HepG2 (cell line): ENCODE measurements around the gene IMPACT. TPM values are rescaled to one million over a fixed set of nuclear protein-coding genes. Genes with fewer than 3 reads are reported as not detected.

Source experiments
- ATAC-seq: fragments of 200-7000 bp; cut with Tn5 transposase; 3 replicates; pipeline ENCODE4 v1.9.1; 2020; ENCODE audit warnings: mild to moderate bottlenecking, moderate library complexity
- Bru-seq: library from RNA; stranded (reverse); fragments of 400-500 nt; gene quantifications from one replicate; lab custom pipeline; 2021; lab: Mats Ljungman, UMichigan
- BruChase-seq, 2 experiments: library from RNA; stranded (reverse); fragments of 400-500 nt; gene quantifications; one replicate each; lab custom pipeline; 2021; lab: Mats Ljungman, UMichigan
- BruUV-seq: library from RNA; stranded (reverse); fragments of 400-500 nt; replicated peaks from 2 replicates; lab custom pipeline; 2021; lab: Mats Ljungman, UMichigan
- CTCF ChIA-PET: fragments of 300-600 bp; formaldehyde crosslinking; extraction: SDS; loops from one replicate; lab custom pipeline; 2021; ENCODE audit warnings: low total read pairs, inconsistent platforms, low intra/inter-chr PET ratio; lab: Yijun Ruan, JAX
- POLR2A ChIA-PET: fragments of 350-600 bp; sonication (Branson Sonifier 250); formaldehyde crosslinking; loops from one replicate; lab custom pipeline; 2020; ENCODE audit warnings: antibody characterized with exemption, inconsistent platforms; lab: Yijun Ruan, JAX
- DNase-seq: peaks from one replicate; pipeline ENCODE4 v3.0.0-alpha.2; 2015; ENCODE audit warnings: low spot score
- FAIRE-seq: peaks from 3 replicates; lab custom pipeline; 2011; peaks lifted over from hg19 to GRCh38; lab: Jason Lieb, UNC
- H2AFZ ChIP-seq: one replicate; pipeline ENCODE4 v1.6.1; 2011; ENCODE audit warnings: low read length, inconsistent platforms
- H3K27ac ChIP-seq: fragments of 300-600 bp; 3 replicates; pipeline ENCODE4 v1.8.0; 2011; ENCODE audit warnings: mixed run types, mild to moderate bottlenecking, mixed read lengths, low read length, inconsistent platforms; ENCODE audit not compliant: insufficient read depth; ENCODE audit errors: extremely low read length
- H3K27me3 ChIP-seq, 2 experiments: fragments of 200-600 bp in 1 of 2; 2 replicates in 1 of 2; 3 replicates in 1 of 2; pipeline versions ENCODE4 v1.6.0 to v1.8.0; 2011; ENCODE audit warnings: low read length in 2 of 2, mild to moderate bottlenecking in 2 of 2, moderate library complexity in 2 of 2, inconsistent platforms in 1 of 2; ENCODE audit not compliant: insufficient read depth in 2 of 2, control insufficient read depth in 1 of 2
- H3K36me3 ChIP-seq, 2 experiments: fragments of 200-600 bp in 1 of 2; replicated peaks in 1 of 2; 2 replicates in 1 of 2; 3 replicates in 1 of 2; pipeline versions ENCODE4 v1.5.1 to v1.8.0; 2011; ENCODE audit warnings: low read length in 2 of 2, inconsistent platforms in 1 of 2; ENCODE audit not compliant: insufficient read depth in 2 of 2, control insufficient read depth in 1 of 2
- H3K4me1 ChIP-seq: 2 replicates; pipeline ENCODE4 v1.5.1; 2012; ENCODE audit warnings: low read length, inconsistent platforms; ENCODE audit not compliant: insufficient read depth
- H3K4me2 ChIP-seq: 2 replicates; pipeline ENCODE4 v1.6.0; 2011; ENCODE audit warnings: low read depth, low read length, inconsistent platforms
- H3K4me3 ChIP-seq, 3 experiments: fragments of 200-600 bp in 1 of 3; sonication (generic), shearing (Covaris generic) in 1 of 3; replicated peaks in 1 of 3; 2 replicates each; pipeline ENCODE4 v1.5.1; 2011 to 2016; ENCODE audit warnings: low read length in 3 of 3, inconsistent platforms in 2 of 3, low read depth in 2 of 3, mild to moderate bottlenecking in 2 of 3, control low read depth in 1 of 3, mixed read lengths in 1 of 3; ENCODE audit not compliant: insufficient read depth in 1 of 3
- H3K79me2 ChIP-seq: one replicate; pipeline ENCODE4 v1.6.1; 2011; ENCODE audit warnings: low read length, inconsistent platforms; ENCODE audit not compliant: insufficient read depth
- H3K9ac ChIP-seq: 2 replicates; pipeline ENCODE4 v1.6.0; 2011; ENCODE audit warnings: mild to moderate bottlenecking, low read depth, low read length, inconsistent platforms; ENCODE audit not compliant: insufficient read depth
- H3K9me3 ChIP-seq: 2 replicates; pipeline ENCODE4 v1.5.1; 2012; ENCODE audit warnings: mild to moderate bottlenecking, low read length
- H4K20me1 ChIP-seq: 2 replicates; pipeline ENCODE4 v1.6.0; 2011; ENCODE audit warnings: inconsistent platforms, mild to moderate bottlenecking, low read length, moderate library complexity; ENCODE audit not compliant: insufficient read depth
- KLF9 ChIP-seq: IDR thresholded peaks from 2 replicates; pipeline ENCODE4 v1.6.1; 2016; ENCODE audit warnings: low read depth
- LBX2 ChIP-seq: sonication (generic); formaldehyde crosslinking; IDR thresholded peaks from 2 replicates; pipeline ENCODE4 v1.5.0; 2020; ENCODE audit warnings: missing genetic modification reagents, mild to moderate bottlenecking, borderline replicate concordance
- MXD4 ChIP-seq: IDR thresholded peaks from 2 replicates; pipeline ENCODE4 v1.6.1; 2016; ENCODE audit warnings: mild to moderate bottlenecking, missing biosample characterization, missing genetic modification reagents
- SALL2 ChIP-seq: sonication (generic); formaldehyde crosslinking; IDR thresholded peaks from 2 replicates; pipeline ENCODE4 v1.8.1; 2023; ENCODE audit warnings: mild to moderate bottlenecking, missing genetic modification reagents, inconsistent platforms
- SKI ChIP-seq: fragments of 450-650 bp; IDR thresholded peaks from one replicate; pipeline ENCODE4 v1.6.1; 2018; ENCODE audit warnings: mild to moderate bottlenecking; ENCODE audit not compliant: partially characterized antibody
- SMAD9 ChIP-seq: sonication (generic); formaldehyde crosslinking; IDR thresholded peaks from 2 replicates; pipeline ENCODE4 v1.5.1; 2020; ENCODE audit warnings: mild to moderate bottlenecking, missing genetic modification reagents
- SNAPC2 ChIP-seq: sonication (generic); formaldehyde crosslinking; IDR thresholded peaks from 2 replicates; pipeline ENCODE4 v1.8.1; 2022; ENCODE audit warnings: mild to moderate bottlenecking, missing genetic modification reagents
- STAT5B ChIP-seq: sonication (generic); formaldehyde crosslinking; IDR thresholded peaks from 2 replicates; pipeline ENCODE4 v1.4.0; 2020; ENCODE audit warnings: missing genetic modification reagents
- THAP7 ChIP-seq: sonication (generic); formaldehyde crosslinking; IDR thresholded peaks from 2 replicates; pipeline ENCODE4 v1.8.1; 2023; ENCODE audit warnings: mild to moderate bottlenecking, missing genetic modification reagents
- YEATS2 ChIP-seq: sonication (generic); formaldehyde crosslinking; IDR thresholded peaks from 2 replicates; pipeline ENCODE4 v1.4.0; 2020; ENCODE audit warnings: missing genetic modification reagents, borderline replicate concordance
- YY1 ChIP-seq: IDR thresholded peaks from 2 replicates; pipeline ENCODE4 v1.6.1; 2011; ENCODE audit warnings: low read length, low read depth, moderate library complexity, mild to moderate bottlenecking; ENCODE audit not compliant: insufficient read depth, insufficient replicate concordance
- ZNF225 ChIP-seq: sonication (generic); formaldehyde crosslinking; IDR thresholded peaks from 2 replicates; pipeline ENCODE4 v1.4.0; 2020; ENCODE audit warnings: mild to moderate bottlenecking, missing genetic modification reagents
- ZNF256 ChIP-seq: sonication (generic); formaldehyde crosslinking; conservative IDR thresholded peaks from 2 replicates; pipeline ENCODE4 v1.4.0; 2020; ENCODE audit warnings: missing genetic modification reagents
- ZNF597 ChIP-seq: sonication (generic); formaldehyde crosslinking; IDR thresholded peaks from 2 replicates; pipeline ENCODE4 v1.5.0; 2020; ENCODE audit warnings: missing genetic modification reagents
- ZNF782 ChIP-seq: sonication (generic); formaldehyde crosslinking; IDR thresholded peaks from 2 replicates; pipeline ENCODE4 v1.4.0; 2020; ENCODE audit warnings: missing genetic modification reagents, mild to moderate bottlenecking, borderline replicate concordance
- WGBS: methylation state at CpG from one replicate; pipeline ENCODE4 v1.1.6; 2017; ENCODE audit warnings: low lambda C conversion rate; 5-methylcytosine and 5-hydroxymethylcytosine counted together
- in situ Hi-C: cut with HindIII; loops from 2 replicates; pipeline ENCODE4 v1.10.0; 2017; ENCODE audit warnings: low pct_unique_long_range_greater_than_20kb; ENCODE audit not compliant: extremely low pct_ligation_motif_present
- intact Hi-C: fragments of 100-400 bp; cut with micrococcal nuclease; formaldehyde crosslinking; loops from one replicate; pipeline ENCODE4 v1.10.0; 2022; ENCODE audit not compliant: unreplicated experiment
- long read RNA-seq, 2 experiments: library from RNA in 1 of 2; library from polyadenylated mRNA in 1 of 2; stranded (forward) in 1 of 2; unstranded in 1 of 2; transcript quantifications; one replicate each; pipeline ENCODE4 v2.0.0, GENCODE V29; 2019 to 2022
- polyA minus RNA-seq, 3 experiments: library from RNA; depleted of rRNA, polyadenylated mRNA; stranded (reverse); fragments of >200 nt; gene quantifications; 2 replicates each; pipeline ENCODE4 v1.2.3, GENCODE V29; 2011; ENCODE audit warnings: low replicate concordance in 1 of 3
- polyA plus RNA-seq, 8 experiments: library from polyadenylated mRNA; depleted of rRNA in 3 of 8; stranded (reverse) in 7 of 8; unstranded in 1 of 8; fragments of >200 nt; fragmentation: Illumina TruSeq in 4 of 8; extraction: Trizol in 4 of 8; gene quantifications; 2 replicates each; pipeline versions ENCODE4 v1.2.1 to v1.2.3, GENCODE V29; 2011 to 2016; ENCODE audit warnings: low read depth in 4 of 8, missing spikeins in 1 of 8, mixed read lengths in 1 of 8; ENCODE audit not compliant: insufficient read depth in 1 of 8
- total RNA-seq, 5 experiments: library from RNA; depleted of rRNA; stranded (reverse); fragments of >200 nt; fragmentation: Illumina TruSeq; extraction: Trizol; gene quantifications; 2 replicates each; pipeline ENCODE4 v1.2.3, GENCODE V29; 2016; ENCODE audit warnings: low read depth in 1 of 5

Gene IMPACT
- 7.7 and 13.4 TPM in 2 replicates for total RNA-seq (2016; rRNA removed; fragmentation: Illumina TruSeq; extraction: Trizol)
- 2.3 and 2.8 TPM in 2 replicates for total RNA-seq (2016; cell fraction: cytosol; rRNA removed; fragmentation: Illumina TruSeq; extraction: Trizol; ENCODE audit: low read depth)
- total RNA-seq (2016; cell fraction: insoluble cytoplasmic fraction; rRNA removed; fragmentation: Illumina TruSeq; extraction: Trizol) = 8.8 and 15.1 TPM in 2 replicates
- total RNA-seq (2016; cell fraction: membrane; rRNA removed; fragmentation: Illumina TruSeq; extraction: Trizol) = 5.4 and 5.5 TPM in 2 replicates
- total RNA-seq (2016; cell fraction: nucleus; rRNA removed; fragmentation: Illumina TruSeq; extraction: Trizol) = 4.0 and 5.0 TPM in 2 replicates
- 4.5 and 5.0 TPM in 2 replicates for polyA plus RNA-seq (2011; rRNA removed)
- polyA plus RNA-seq (2011; cell fraction: cytosol; rRNA removed) = 1.6 and 3.5 TPM in 2 replicates
- polyA plus RNA-seq (2011; cell fraction: nucleus; rRNA removed) = 2.3 and 2.6 TPM in 2 replicates
- 4.5 and 6.8 TPM in 2 replicates for polyA plus RNA-seq (2012)
- 1.2 and 2.3 TPM in 2 replicates for polyA plus RNA-seq (2016; cell fraction: cytosol; fragmentation: Illumina TruSeq; extraction: Trizol; ENCODE audit: low read depth)
- 11.1 and 14.1 TPM in 2 replicates for polyA plus RNA-seq (2016; cell fraction: insoluble cytoplasmic fraction; fragmentation: Illumina TruSeq; extraction: Trizol; ENCODE audit: low read depth)
- 2.8 and 3.0 TPM in 2 replicates for polyA plus RNA-seq (2016; cell fraction: membrane; fragmentation: Illumina TruSeq; extraction: Trizol; ENCODE audit: low read depth)
- polyA plus RNA-seq (2016; cell fraction: nucleus; fragmentation: Illumina TruSeq; extraction: Trizol; ENCODE audit: insufficient read depth, low read depth) = 6.0 and 7.4 TPM in 2 replicates
- 0.72 and 4.5 TPM in 2 replicates for polyA minus RNA-seq (2011; rRNA and poly(A)+ RNA removed; ENCODE audit: low replicate concordance)
- polyA minus RNA-seq (2011; cell fraction: cytosol; rRNA and poly(A)+ RNA removed) = 2.8 and 3.5 TPM in 2 replicates
- 4.2 and 4.7 TPM in 2 replicates for polyA minus RNA-seq (2011; cell fraction: nucleus; rRNA and poly(A)+ RNA removed)
- percentile 46 among the genes with signal in this experiment for Bru-seq, nascent RNA
- percentile 50 among the genes with signal in this experiment for BruChase-seq, experiment 1, labeled RNA remaining after a 6-hour chase
- BruChase-seq, experiment 2, labeled RNA remaining after a 2-hour chase = percentile 46 among the genes with signal in this experiment
- long read RNA-seq, experiment 1, transcript IMPACT-201 (11 exons, 3,792 nt) = major isoform, 5 of 7 reads
- long read RNA-seq, experiment 1, partial matches to known transcripts = 1 of 7 reads
- long read RNA-seq, experiment 1, other reads (novel, unspliced or antisense) = 1 of 7 reads
- long read RNA-seq, experiment 2, partial matches to known transcripts = 0 of 6 reads
- long read RNA-seq, experiment 2, other reads (novel, unspliced or antisense) = 4 of 6 reads

- 41% methylated on average over 30 of the region's 82 CpGs for WGBS
- H3K9me3 ChIP-seq = peaks cover 8% of the 10 kb centered on the region; the same call in 1 of the 2 replicates
- in situ Hi-C loops (no loop called here), intact Hi-C loops (no loop called here)
- no peak for FAIRE-seq
- H3K27ac ChIP-seq = peak within 1 kb of the TSS; percentile 56
- CTCF ChIA-PET = no interaction called here
- no peaks in the 10 kb centered on the region; a peak in 1 of 5 replicates for H3K27me3 ChIP-seq
- H3K4me3 ChIP-seq = peak within 1 kb of the TSS; percentile 45 to 64 (median 61); a peak in 5 of 6 replicates
- peak; percentile 38 for DNase-seq
- POLR2A ChIA-PET = interaction anchor here (0.6 kb wide), 1 partner anchor 117 kb away, joined by 3 read pairs; no protein-coding TSS in a partner anchor
- H3K4me1 ChIP-seq = peaks cover 10% of the 10 kb centered on the region; the same call in 1 of the 2 replicates
- H4K20me1 ChIP-seq = no peaks in the 10 kb centered on the region
- H3K79me2 ChIP-seq = no peaks in the 10 kb centered on the region
- peak within 1 kb of the TSS; percentile 15 for H2AFZ ChIP-seq
- ATAC-seq = peak; percentile 97
- peak within 1 kb of the TSS; percentile 57 for H3K9ac ChIP-seq
- peak within 1 kb of the TSS; percentile 67 for H3K4me2 ChIP-seq
- BruUV-seq = TSS peak; percentile 77
- no peaks in the 10 kb centered on the region for H3K36me3 ChIP-seq
- TF ChIP-seq MXD4 (CRISPR knock-in tag) = no peak
- no peak for TF ChIP-seq SKI
- TF ChIP-seq STAT5B (CRISPR knock-in tag) = no peak
- TF ChIP-seq YEATS2 (CRISPR knock-in tag) = no peak
- no peak for TF ChIP-seq KLF9 (CRISPR knock-in tag)
- TF ChIP-seq LBX2 (CRISPR knock-in tag) = no peak
- no peak for TF ChIP-seq SMAD9 (CRISPR knock-in tag)
- peak; percentile 48 for TF ChIP-seq YY1
- TF ChIP-seq THAP7 = no peak
- TF ChIP-seq ZNF256 = no peak
- peak; percentile 78; the same call in 1 of the 2 replicates for TF ChIP-seq ZNF782 (CRISPR knock-in tag)
- no peak for TF ChIP-seq ZNF597 (CRISPR knock-in tag)
- TF ChIP-seq ZNF225 (CRISPR knock-in tag) = peak; percentile 48; the same call in 1 of the 2 replicates
- no peak for TF ChIP-seq SNAPC2 (CRISPR knock-in tag)
- no peak for TF ChIP-seq SALL2 (CRISPR knock-in tag)
These were observed at the start of gene IMPACT for GRCh38 chr18:24426398-24427294. Gene IMPACT, plus strand, starts transcription at chr18:24426670. Its CDS starts 87 bp downstream, at chr18:24426757.
